Progenitor cell of endocrine pancreas (in vitro differentiated cells): ENCODE data around the gene MYH13. TPM values are rescaled to one million over a fixed set of nuclear protein-coding genes. Genes with fewer than 3 reads are reported as not detected.

Source experiments
- DNase-seq: peaks from one replicate; pipeline ENCODE4 v3.0.0; 2021; ENCODE audit warnings: low spot score; ENCODE audit not compliant: unreplicated experiment
- H3K27ac Mint-ChIP-seq: 2 replicates; pipeline ENCODE4 v1.8.0; 2021; ENCODE audit warnings: mild to moderate bottlenecking, moderate library complexity, mixed read lengths
- H3K27me3 Mint-ChIP-seq: 2 replicates; pipeline ENCODE4 v1.8.0; 2021; ENCODE audit warnings: mixed read lengths
- H3K36me3 Mint-ChIP-seq: 2 replicates; pipeline ENCODE4 v1.8.0; 2022; ENCODE audit warnings: mixed read lengths; ENCODE audit not compliant: insufficient read depth
- H3K4me1 Mint-ChIP-seq: 2 replicates; pipeline ENCODE4 v1.8.0; 2021; ENCODE audit warnings: low read depth, mixed read lengths
- H3K4me3 Mint-ChIP-seq: 2 replicates; pipeline ENCODE4 v1.8.0; 2021; ENCODE audit warnings: low read depth, mild to moderate bottlenecking, moderate library complexity, mixed read lengths
- H3K9me3 Mint-ChIP-seq: 2 replicates; pipeline ENCODE4 v1.8.0; 2021; ENCODE audit warnings: low read depth, mixed read lengths
- total RNA-seq: library from RNA; stranded (reverse); gene quantifications from 2 replicates; pipeline ENCODE4 v1.2.1, GENCODE V29; 2021
- TF ChIP-seq, protein P1 (sequence below): fragments of 200-600 bp; sonication (generic); IDR thresholded peaks from one replicate; pipeline ENCODE4 v1.5.0; 2021; ENCODE audit warnings: antibody characterized with exemption, mild to moderate bottlenecking; ENCODE audit not compliant: unreplicated experiment

MYH13 gene
- total RNA-seq, 1 donor from 2014 or later = not detected

DNA sequence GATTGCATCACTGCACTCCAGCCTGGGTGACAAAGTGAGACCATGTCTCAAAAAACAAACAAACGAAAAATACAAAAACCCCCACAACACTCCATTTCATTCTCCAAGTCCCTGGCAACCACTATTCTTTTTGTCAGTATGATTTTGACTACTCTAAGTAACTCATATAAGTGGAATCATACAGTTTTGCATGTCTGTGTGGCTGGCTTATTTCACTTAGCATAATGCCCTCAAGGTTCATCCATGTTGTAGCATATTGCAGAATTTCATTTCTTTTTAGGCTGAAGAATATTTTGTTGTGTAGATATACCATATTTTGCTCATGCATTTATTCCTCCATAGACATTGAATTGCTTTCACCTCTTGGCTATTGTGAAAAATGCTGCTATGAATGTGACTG is 92.7 kb downstream of the MYH13 start:
- Mint-ChIP-seq H3K9me3 (no peaks in the 10 kb centered on the region), H3K27ac (no peak overlapping the region), H3K4me3 (no peak overlapping the region), H3K36me3 (no peaks in the 10 kb centered on the region), H3K4me1 (no peaks in the 10 kb centered on the region), H3K27me3 (peaks cover 10% of the 10 kb centered on the region)
- TF ChIP-seq, protein P1, sequence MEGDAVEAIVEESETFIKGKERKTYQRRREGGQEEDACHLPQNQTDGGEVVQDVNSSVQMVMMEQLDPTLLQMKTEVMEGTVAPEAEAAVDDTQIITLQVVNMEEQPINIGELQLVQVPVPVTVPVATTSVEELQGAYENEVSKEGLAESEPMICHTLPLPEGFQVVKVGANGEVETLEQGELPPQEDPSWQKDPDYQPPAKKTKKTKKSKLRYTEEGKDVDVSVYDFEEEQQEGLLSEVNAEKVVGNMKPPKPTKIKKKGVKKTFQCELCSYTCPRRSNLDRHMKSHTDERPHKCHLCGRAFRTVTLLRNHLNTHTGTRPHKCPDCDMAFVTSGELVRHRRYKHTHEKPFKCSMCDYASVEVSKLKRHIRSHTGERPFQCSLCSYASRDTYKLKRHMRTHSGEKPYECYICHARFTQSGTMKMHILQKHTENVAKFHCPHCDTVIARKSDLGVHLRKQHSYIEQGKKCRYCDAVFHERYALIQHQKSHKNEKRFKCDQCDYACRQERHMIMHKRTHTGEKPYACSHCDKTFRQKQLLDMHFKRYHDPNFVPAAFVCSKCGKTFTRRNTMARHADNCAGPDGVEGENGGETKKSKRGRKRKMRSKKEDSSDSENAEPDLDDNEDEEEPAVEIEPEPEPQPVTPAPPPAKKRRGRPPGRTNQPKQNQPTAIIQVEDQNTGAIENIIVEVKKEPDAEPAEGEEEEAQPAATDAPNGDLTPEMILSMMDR = no peak
- no peak for DNase-seq

GRCh38 chr17:10278218-10278617 is 94.6 kb downstream of the MYH13 start:
- Mint-ChIP-seq H3K9me3 (no peaks in the 10 kb centered on the region), H3K27me3 (peaks cover 13% of the 10 kb centered on the region), H3K36me3 (no peaks in the 10 kb centered on the region), H3K4me1 (no peaks in the 10 kb centered on the region), H3K4me3 (no peak overlapping the region), H3K27ac (no peak overlapping the region)
- TF ChIP-seq, protein P1 = no peak
- no peak for DNase-seq

DNA sequence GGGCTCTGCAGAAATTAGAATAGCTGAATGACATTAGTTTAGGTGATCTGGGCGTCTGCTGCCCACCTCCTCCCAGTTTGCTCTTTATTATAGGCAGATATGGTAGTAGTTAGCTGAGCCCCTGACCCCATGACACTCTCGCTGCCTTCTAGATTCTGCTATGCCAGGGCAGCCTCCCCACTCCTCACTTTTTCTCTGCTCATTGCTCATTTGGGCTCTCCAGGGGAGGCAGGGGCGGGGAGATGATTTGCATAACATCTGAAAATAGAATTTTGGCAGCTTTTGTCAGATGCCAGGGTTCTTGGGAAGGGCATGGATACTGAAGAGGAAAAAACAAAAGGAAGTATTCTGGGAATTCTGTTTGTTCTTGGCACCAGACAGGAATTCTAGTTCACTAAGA is 96.4 kb downstream of the MYH13 start:
- TF ChIP-seq, protein P1 = no peak
- H3K27me3 Mint-ChIP-seq = peaks cover 16% of the 10 kb centered on the region
- H3K36me3 Mint-ChIP-seq = no peaks in the 10 kb centered on the region
- H3K9me3 Mint-ChIP-seq = no peaks in the 10 kb centered on the region
- H3K27ac Mint-ChIP-seq = no peak overlapping the region
- H3K4me3 Mint-ChIP-seq = no peak overlapping the region
- DNase-seq = no peak
- H3K4me1 Mint-ChIP-seq = no peaks in the 10 kb centered on the region

DNA sequence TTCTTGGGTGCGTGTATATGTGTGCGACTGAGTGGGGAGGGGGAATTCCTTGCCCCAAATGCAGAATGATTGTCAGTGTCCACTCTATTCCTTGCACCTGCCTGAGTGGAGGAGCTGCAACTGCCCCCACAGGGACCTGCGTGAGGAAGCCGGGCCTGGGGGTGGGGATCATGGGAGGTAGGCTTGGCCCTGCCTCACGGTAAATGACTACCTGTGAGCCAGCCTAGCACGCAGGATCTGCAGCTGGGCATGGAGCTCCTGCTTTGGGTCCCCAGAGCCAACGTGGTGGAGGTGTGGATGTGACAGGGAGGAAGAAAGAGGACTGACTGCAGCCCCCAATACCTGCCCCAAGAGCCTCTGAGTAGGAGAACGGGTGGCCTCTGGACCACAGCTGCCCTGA is 97.4 kb downstream of the MYH13 start:
- no peaks in the 10 kb centered on the region for H3K9me3 Mint-ChIP-seq
- H3K36me3 Mint-ChIP-seq = no peaks in the 10 kb centered on the region

GRCh38 chr17:10271106-10271562 is 101.7 kb downstream of the MYH13 start:
- DNase-seq = no peak
- TF ChIP-seq, protein P1 = no peak
- H3K27me3 Mint-ChIP-seq = peaks cover 19% of the 10 kb centered on the region
- H3K27ac Mint-ChIP-seq = no peak overlapping the region
- H3K4me1 Mint-ChIP-seq = no peaks in the 10 kb centered on the region
- no peaks in the 10 kb centered on the region for H3K36me3 Mint-ChIP-seq
- peaks cover 5% of the 10 kb centered on the region for H3K9me3 Mint-ChIP-seq
- no peak overlapping the region for H3K4me3 Mint-ChIP-seq

More for the DNA sequence above, 97.4 kb downstream of the MYH13 start:
- H3K27me3 Mint-ChIP-seq = peaks cover 18% of the 10 kb centered on the region
- H3K4me1 Mint-ChIP-seq = no peaks in the 10 kb centered on the region
- H3K4me3 Mint-ChIP-seq = no peak overlapping the region
- TF ChIP-seq, protein P1 = no peak
- no peak overlapping the region for H3K27ac Mint-ChIP-seq
- DNase-seq = no peak
